Gastroesophageal sphincter (tissue), 4 donors: ENCODE measurements around the gene SUGCT. TPM values are rescaled to one million over a fixed set of nuclear protein-coding genes. Genes with fewer than 3 reads are reported as not detected.

Experiments used
- ATAC-seq: fragments of 150-250 bp; one replicate; pipeline ENCODE4 v1.9.1; 2016; ENCODE audit warnings: mild to moderate bottlenecking, moderate library complexity
- H3K27ac ChIP-seq, 4 donors: fragments of 200-600 bp; sonication (generic) in 3 of 4; 1 replicate in 3 of 4; 2 replicates in 1 of 4; pipeline ENCODE4 v1.5.1; 2016 to 2019
- H3K27me3 ChIP-seq: fragments of 200-600 bp; sonication (generic); one replicate; pipeline ENCODE4 v1.5.1; 2019
- H3K36me3 ChIP-seq, 2 donors: fragments of 200-600 bp; sonication (generic); one replicate each; pipeline ENCODE4 v1.5.1; 2019; ENCODE audit warnings: control low read depth in 1 of 2
- H3K4me1 ChIP-seq, 3 donors: fragments of 200-600 bp; sonication (generic); 1 replicate in 2 of 3; 2 replicates in 1 of 3; pipeline ENCODE4 v1.5.1; 2016 to 2019; ENCODE audit warnings: control low read depth in 2 of 3
- H3K4me3 ChIP-seq, 2 donors: fragments of 200-600 bp; sonication (generic); one replicate each; pipeline ENCODE4 v1.5.1; 2019; ENCODE audit warnings: mild to moderate bottlenecking in 1 of 2, moderate library complexity in 1 of 2
- H3K9me3 ChIP-seq, 3 donors: fragments of 200-600 bp; sonication (generic); one replicate each; pipeline ENCODE4 v1.5.1; 2017 to 2019; ENCODE audit warnings: control low read depth in 2 of 3
- CTCF ChIP-seq, 4 experiments: fragments of 200-600 bp in 2 of 4; fragments of 450-650 bp in 2 of 4; sonication (generic) in 1 of 4; IDR thresholded peaks; one replicate each; pipeline ENCODE4 v1.5.1; 2017 to 2019; ENCODE audit warnings: antibody characterized with exemption in 4 of 4, mild to moderate bottlenecking in 2 of 4, moderate library complexity in 2 of 4
- EP300 ChIP-seq: sonication (generic); formaldehyde crosslinking; IDR thresholded peaks from one replicate; pipeline ENCODE4 v1.6.1; 2017; ENCODE audit warnings: antibody characterized with exemption, mild to moderate bottlenecking
- POLR2A ChIP-seq, 2 donors: fragments of 450-650 bp; IDR thresholded peaks; one replicate each; pipeline ENCODE4 v1.6.1; 2017; ENCODE audit warnings: antibody characterized with exemption in 2 of 2, mild to moderate bottlenecking in 2 of 2, moderate library complexity in 1 of 2
- POLR2AphosphoS5 ChIP-seq: sonication (generic); formaldehyde crosslinking; IDR thresholded peaks from one replicate; pipeline ENCODE4 v1.6.1; 2017; ENCODE audit warnings: antibody characterized with exemption
- WGBS, 2 donors: methylation state at CpG; one replicate each; pipeline ENCODE4 v1.1.5; 2018; ENCODE audit warnings: low coverage in 1 of 2; 5-methylcytosine and 5-hydroxymethylcytosine counted together
- total RNA-seq, 4 donors: library from RNA; depleted of rRNA; stranded (reverse); fragments of >200 nt; gene quantifications; one replicate each; pipeline ENCODE4 v1.1.0, GENCODE V29; 2016

Gene SUGCT
- total RNA-seq, 4 donors from 2014 or later: 1.2 to 17.3 (median 10.8) TPM

- no peak overlapping the region for H3K4me3 ChIP-seq
- peaks cover 0 to 15% (median 0%) of the 10 kb centered on the region in 3 donors for H3K9me3 ChIP-seq
- H3K27me3 ChIP-seq: no peaks in the 10 kb centered on the region
- no peaks in the 10 kb centered on the region for H3K36me3 ChIP-seq
- 100% methylated on average over 1 of the region's 1 CpG for WGBS, 2 donors
- ATAC-seq: no peak
- TF ChIP-seq POLR2A (IDR thresholded peaks at IDR 0.05): no peak
- no peak for TF ChIP-seq CTCF (IDR thresholded peaks at IDR 0.05)
- no peak for TF ChIP-seq POLR2AphosphoS5
- no peak for TF ChIP-seq EP300
- no peak overlapping the region for H3K27ac ChIP-seq
- no peaks in the 10 kb centered on the region for H3K4me1 ChIP-seq
Measured at GRCh38 chr7:40811666-40812065, 676.9 kb downstream of the SUGCT start.

GRCh38 chr7:40815022-40815421 is 680.2 kb downstream of the SUGCT start:
- H3K4me3 ChIP-seq: no peak overlapping the region
- no peak for TF ChIP-seq EP300
- no peak for TF ChIP-seq POLR2AphosphoS5
- no peak for TF ChIP-seq CTCF (IDR thresholded peaks at IDR 0.05)
- TF ChIP-seq POLR2A (IDR thresholded peaks at IDR 0.05): no peak
- H3K27me3 ChIP-seq: no peaks in the 10 kb centered on the region
- no peak for ATAC-seq
- H3K27ac ChIP-seq: no peak overlapping the region
- H3K9me3 ChIP-seq: peaks cover 0 to 15% (median 0%) of the 10 kb centered on the region in 3 donors
- H3K36me3 ChIP-seq: no peaks in the 10 kb centered on the region
- 83% methylated on average over 2 of the region's 2 CpGs; no CpG with 5 or more reads in 1 of the 2 donors for WGBS, 2 donors
- H3K4me1 ChIP-seq: no peaks in the 10 kb centered on the region

- peaks cover 0 to 15% (median 0%) of the 10 kb centered on the region in 3 donors for H3K9me3 ChIP-seq
- no peaks in the 10 kb centered on the region for H3K36me3 ChIP-seq
- H3K4me3 ChIP-seq: no peak overlapping the region
- ATAC-seq: no peak
- H3K4me1 ChIP-seq: no peaks in the 10 kb centered on the region
- H3K27me3 ChIP-seq: no peaks in the 10 kb centered on the region
- 100% methylated on average over 1 of the region's 4 CpGs; no CpG with 5 or more reads in 1 of the 2 donors for WGBS, 2 donors
- TF ChIP-seq EP300 (no peak), POLR2A (IDR thresholded peaks at IDR 0.05) (no peak), CTCF (IDR thresholded peaks at IDR 0.05) (no peak), POLR2AphosphoS5 (no peak)
- no peak overlapping the region for H3K27ac ChIP-seq
Measured at GRCh38 chr7:40815512-40815911, 680.7 kb downstream of the SUGCT start.

- no peaks in the 10 kb centered on the region for H3K27me3 ChIP-seq
- no peak for ATAC-seq
- 88 to 100% methylated on average over 1 of the region's 1 CpG for WGBS, 2 donors
- H3K4me1 ChIP-seq: peaks cover 6 to 51% (median 26%) of the 10 kb centered on the region in 3 donors
- no peaks in the 10 kb centered on the region for H3K9me3 ChIP-seq
- TF ChIP-seq CTCF (IDR thresholded peaks at IDR 0.05) (no peak), POLR2AphosphoS5 (no peak), EP300 (no peak), POLR2A (IDR thresholded peaks at IDR 0.05) (no peak)
- H3K27ac ChIP-seq: no peak overlapping the region
- no peaks in the 10 kb centered on the region for H3K36me3 ChIP-seq
- no peak overlapping the region for H3K4me3 ChIP-seq
Measured at GRCh38 chr7:40822861-40823260, 688.1 kb downstream of the SUGCT start.

- no peak for TF ChIP-seq EP300
- no peak for TF ChIP-seq POLR2A (IDR thresholded peaks at IDR 0.05)
- no peak for TF ChIP-seq POLR2AphosphoS5
- no peak for TF ChIP-seq CTCF (IDR thresholded peaks at IDR 0.05)
- Histone ChIP-seq H3K4me3 (no peak overlapping the region), H3K36me3 (no peaks in the 10 kb centered on the region), H3K9me3 (no peaks in the 10 kb centered on the region), H3K27ac (peak overlapping the region in 3 of 4 donors; percentile 80 to 89 (median 81)), H3K27me3 (no peaks in the 10 kb centered on the region), H3K4me1 (peaks cover 6 to 65% (median 26%) of the 10 kb centered on the region in 3 donors)
- ATAC-seq: no peak
- WGBS, 2 donors: 41 to 57% methylated on average over 3 of the region's 3 CpGs
Measured at GRCh38 chr7:40824461-40824860, 689.7 kb downstream of the SUGCT start.
